HepG2 (cell line): Measurements from ENCODE around the gene ALG3.

Source experiments
- ATF4 ChIP-seq, 2 experiments: fragments of 450-650 bp in 1 of 2; sonication (generic) in 1 of 2; formaldehyde crosslinking; IDR thresholded peaks; 2 replicates each; pipeline versions ENCODE4 v1.5.0 to v1.8.0; 2020 to 2022; ENCODE audit warnings: mild to moderate bottlenecking in 1 of 2, missing genetic modification reagents in 1 of 2
- BCL6 ChIP-seq: IDR thresholded peaks from 2 replicates; pipeline ENCODE4 v1.6.1; 2016; ENCODE audit warnings: missing genetic modification reagents, missing compliant biosample characterization
- CBX5 ChIP-seq: sonication (generic); formaldehyde crosslinking; IDR thresholded peaks from 2 replicates; pipeline ENCODE4 v1.4.0; 2020; ENCODE audit warnings: missing genetic modification reagents, borderline replicate concordance
- CTCF ChIP-seq: sonication (generic); formaldehyde crosslinking; IDR thresholded peaks from 2 replicates; pipeline ENCODE4 v1.5.0; 2020; ENCODE audit warnings: mild to moderate bottlenecking, missing genetic modification reagents, moderate library complexity
- FOXK2 ChIP-seq: fragments of 450-650 bp; IDR thresholded peaks from 2 replicates; pipeline ENCODE4 v1.6.1; 2016
- FOXO4 ChIP-seq: sonication (generic); formaldehyde crosslinking; conservative IDR thresholded peaks from 2 replicates; pipeline ENCODE4 v1.8.1; 2023; ENCODE audit warnings: missing genetic modification reagents
- MXI1 ChIP-seq: IDR thresholded peaks from 3 replicates; pipeline ENCODE4 v1.6.1; 2012; ENCODE audit warnings: low read depth, low read length, inconsistent platforms, borderline replicate concordance
- NCOR1 ChIP-seq: fragments of 200-600 bp; sonication (generic); IDR thresholded peaks from 2 replicates; pipeline ENCODE4 v1.7.0; 2017; ENCODE audit warnings: antibody characterized with exemption, low read length, borderline replicate concordance
- POLR2A ChIP-seq, 2 experiments: IDR thresholded peaks; 2 replicates each; pipeline ENCODE4 v1.6.1; 2011; ENCODE audit warnings: low read depth in 2 of 2, low read length in 2 of 2, mild to moderate bottlenecking in 1 of 2, moderate library complexity in 1 of 2; ENCODE audit not compliant: insufficient read depth in 1 of 2
- TBL1XR1 ChIP-seq: fragments of 150-350 bp; IDR thresholded peaks from 2 replicates; pipeline ENCODE4 v1.6.1; 2014; ENCODE audit warnings: borderline replicate concordance, low read length; ENCODE audit not compliant: partially characterized antibody
- ZNF24 ChIP-seq: fragments of 450-650 bp; IDR thresholded peaks from 2 replicates; pipeline ENCODE4 v1.6.1; 2017; ENCODE audit warnings: antibody characterized with exemption, mild to moderate bottlenecking

- no peak for TF ChIP-seq NCOR1
- no peak for TF ChIP-seq MXI1
- TF ChIP-seq BCL6 = no peak
- no peak for TF ChIP-seq FOXK2
- TF ChIP-seq CTCF (CRISPR knock-in tag) = no peak
- no peak for TF ChIP-seq ATF4 (CRISPR knock-in tag; IDR thresholded peaks at IDR 0.05)
- TF ChIP-seq TBL1XR1 = no peak
- no peak for TF ChIP-seq CBX5 (CRISPR knock-in tag)
- TF ChIP-seq POLR2A (IDR thresholded peaks at IDR 0.05; ENCODE audit: insufficient read depth in 1 of 2, low read depth in 2 of 2, low read length in 2 of 2) = no peak
- no peak for TF ChIP-seq FOXO4 (CRISPR knock-in tag)
- TF ChIP-seq ZNF24 = no peak
These were observed 13.9 kb downstream of the ALG3 start for GRCh38 chr3:184234671-184235380.
